ENCODE results near the gene TMC4.

GRCh38 chr19:54128796-54129616, 44.0 kb downstream of the TMC4 start:
- TF ChIP-seq CTCF (IDR thresholded peaks at IDR 0.05) (no peak), POLR2A (IDR thresholded peaks at IDR 0.05) (no peak), EP300 (IDR thresholded peaks at IDR 0.05) (no peak), POLR2AphosphoS5 (IDR thresholded peaks at IDR 0.05) (no peak)
